ENCODE results near the gene GNL1.
A peak's percentile ranks its signal among the peaks of the same experiment; 100 is the strongest.
"Not testable (repeated sequence)": the region's sequence is repeated elsewhere in the genome, so short reads cannot be mapped to it uniquely, and the experiment has no call there.

Gene GNL1

GRCh38 chr6:30520522-30520921 is 35.8 kb downstream of the GNL1 start:
- H3K4me3 ChIP-seq (ENCODE audit: low read depth, low read length) = no peak overlapping the region
- TF ChIP-seq ZNF10 (tag by site-specific recombination; IDR thresholded peaks at IDR 0.05) (no peak), ZNF580 (tag by site-specific recombination; IDR thresholded peaks at IDR 0.05) (no peak), ZSCAN5A (tag by site-specific recombination; IDR thresholded peaks at IDR 0.05) (no peak), ZFP41 (tag by site-specific recombination; IDR thresholded peaks at IDR 0.05; ENCODE audit: borderline replicate concordance) (no peak), KLF17 (tag by site-specific recombination; IDR thresholded peaks at IDR 0.05) (no peak)
- no peaks in the 10 kb centered on the region for H3K36me3 ChIP-seq (ENCODE audit: control insufficient read depth in 2 of 2, insufficient read depth in 1 of 2, low read length in 2 of 2)
- POLR2A ChIA-PET = no interaction called here
- CTCF ChIA-PET = interaction anchor here (0.6 to 2.4 kb wide), 6 partner anchors 10 to 68 kb away, joined by 3 to 16 read pairs (median 4); no protein-coding TSS in a partner anchor
- H3K9me3 ChIP-seq (ENCODE audit: control insufficient read depth, insufficient read depth, low read depth, low read length) = no peaks in the 10 kb centered on the region
- H3K4me1 ChIP-seq (ENCODE audit: control insufficient read depth, insufficient read depth, low read length) = no peaks in the 10 kb centered on the region
- no peak overlapping the region for H3K27ac ChIP-seq (ENCODE audit: extremely low read depth, low read depth, low read length)

- not testable (repeated sequence) for H3K9me3 ChIP-seq (ENCODE audit: control insufficient read depth, insufficient read depth, low read depth, low read length); H3K4me1 ChIP-seq (ENCODE audit: control insufficient read depth, insufficient read depth, low read length); H3K4me3 ChIP-seq (ENCODE audit: low read depth, low read length); H3K36me3 ChIP-seq (ENCODE audit: control insufficient read depth in 2 of 2, insufficient read depth in 1 of 2, low read length in 2 of 2); H3K27ac ChIP-seq (ENCODE audit: extremely low read depth, low read depth, low read length)
- CTCF ChIA-PET = interaction anchor here (0.6 to 0.9 kb wide), 3 partner anchors 14 to 26 kb away, joined by 3 to 9 read pairs (median 3); no protein-coding TSS in a partner anchor
- POLR2A ChIA-PET = interaction anchor here (1.1 kb wide), 2 partner anchors 9 to 52 kb away, joined by 3 read pairs; partner anchors contain the start of gene ABCF1
Measured at GRCh38 chr6:30518505-30519145, 37.7 kb downstream of the GNL1 start.

GRCh38 chr6:30517767-30518504 is 38.4 kb downstream of the GNL1 start:
- H3K36me3 ChIP-seq (ENCODE audit: control insufficient read depth in 2 of 2, insufficient read depth in 1 of 2, low read length in 2 of 2); H3K4me1 ChIP-seq (ENCODE audit: control insufficient read depth, insufficient read depth, low read length); H3K9me3 ChIP-seq (ENCODE audit: control insufficient read depth, insufficient read depth, low read depth, low read length); H3K4me3 ChIP-seq (ENCODE audit: low read depth, low read length); H3K27ac ChIP-seq (ENCODE audit: extremely low read depth, low read depth, low read length): not testable (repeated sequence)
- POLR2A ChIA-PET = interaction anchor here (1.1 kb wide), 2 partner anchors 9 to 53 kb away, joined by 3 read pairs; partner anchors contain the start of gene ABCF1
- CTCF ChIA-PET = interaction anchor here (0.6 to 0.9 kb wide), 5 partner anchors 14 to 35 kb away, joined by 3 to 9 read pairs (median 3); no protein-coding TSS in a partner anchor

GRCh38 chr6:30516754-30517076 is 39.6 kb downstream of the GNL1 start:
- Histone ChIP-seq H3K4me3 (ENCODE audit: low read depth, low read length) (peak overlapping the region; percentile 46), H3K27ac (ENCODE audit: extremely low read depth, low read depth, low read length) (peak overlapping the region; percentile 33; the same call in 1 of the 2 replicates)
- CTCF ChIA-PET = interaction anchor here (0.6 to 1.5 kb wide), 4 partner anchors 16 to 34 kb away, joined by 3 to 8 read pairs (median 4); no protein-coding TSS in a partner anchor
- not testable (repeated sequence) for H3K4me1 ChIP-seq (ENCODE audit: control insufficient read depth, insufficient read depth, low read length); H3K9me3 ChIP-seq (ENCODE audit: control insufficient read depth, insufficient read depth, low read depth, low read length); H3K36me3 ChIP-seq (ENCODE audit: control insufficient read depth in 2 of 2, insufficient read depth in 1 of 2, low read length in 2 of 2)
- POLR2A ChIA-PET = interaction anchor here (0.6 to 1.1 kb wide), 4 partner anchors 16 to 54 kb away, joined by 3 to 4 read pairs (median 3); partner anchors contain the start of gene ABCF1
- 0 out of 2 replicates have a peak, but pooled peaks have one; percentile 9 for TF ChIP-seq ZNF580 (tag by site-specific recombination; IDR thresholded peaks at IDR 0.05)

- Histone ChIP-seq H3K9me3 (ENCODE audit: control insufficient read depth, insufficient read depth, low read depth, low read length) (no peaks in the 10 kb centered on the region), H3K36me3 (ENCODE audit: control insufficient read depth in 2 of 2, insufficient read depth in 1 of 2, low read length in 2 of 2) (no peaks in the 10 kb centered on the region), H3K4me3 (ENCODE audit: low read depth, low read length) (peak overlapping the region; percentile 46), H3K4me1 (ENCODE audit: control insufficient read depth, insufficient read depth, low read length) (no peaks in the 10 kb centered on the region), H3K27ac (ENCODE audit: extremely low read depth, low read depth, low read length) (peak overlapping the region; percentile 33)
- CTCF ChIA-PET = interaction anchor here (0.6 to 1.5 kb wide), 3 partner anchors 29 to 34 kb away, joined by 3 to 5 read pairs (median 4); no protein-coding TSS in a partner anchor
- POLR2A ChIA-PET = interaction anchor here (0.6 to 1.1 kb wide), 5 partner anchors 16 to 55 kb away, joined by 3 to 4 read pairs (median 3); partner anchors contain the start of gene ABCF1
- TF ChIP-seq ZNF341 (tag by site-specific recombination; IDR thresholded peaks at IDR 0.05; ENCODE audit: low read depth) (peak; percentile 67), KLF1 (tag by site-specific recombination; IDR thresholded peaks at IDR 0.05) (peak; percentile 23; the same call in 1 of the 2 replicates), PRDM4 (tag by site-specific recombination; IDR thresholded peaks at IDR 0.05) (no peak), ZNF707 (tag by site-specific recombination; IDR thresholded peaks at IDR 0.05) (no peak), SP7 (tag by site-specific recombination; IDR thresholded peaks at IDR 0.05) (no peak; the same call in 1 of the 2 replicates), ZNF133 (tag by site-specific recombination; IDR thresholded peaks at IDR 0.05) (no peak)
Measured at GRCh38 chr6:30515944-30516753, 40.1 kb downstream of the GNL1 start.

Measured in HEK293 (cell line).